Central memory CD8-positive, alpha-beta T cell (primary cell): ENCODE results near the gene MFAP3L.
"Not testable (repeated sequence)": the region's sequence is repeated elsewhere in the genome, so short reads cannot be mapped to it uniquely, and the experiment has no call there.

Experiments
- ATAC-seq: fragments of 150-1000 bp; cut with Tn5 transposase; replicated peaks from 2 replicates; pipeline ENCODE4 v1.10.0; 2022; ENCODE audit warnings: mild to moderate bottlenecking, moderate FRiP score, moderate number of reproducible peaks; ENCODE audit not compliant: poor library complexity, severe bottlenecking; ENCODE audit errors: extremely low read depth
- DNase-seq, 2 donors: peaks; one replicate each; pipeline ENCODE4 v3.0.0; 2021; ENCODE audit warnings: low spot score in 2 of 2
- H3K27ac Mint-ChIP-seq: one replicate; pipeline ENCODE4 v1.8.0; 2022; ENCODE audit warnings: low read depth, mild to moderate bottlenecking, moderate library complexity, mixed read lengths
- H3K27me3 Mint-ChIP-seq: one replicate; pipeline ENCODE4 v1.8.0; 2022; ENCODE audit warnings: mixed read lengths
- H3K36me3 Mint-ChIP-seq: one replicate; pipeline ENCODE4 v1.8.0; 2022; ENCODE audit warnings: mild to moderate bottlenecking, moderate library complexity, mixed read lengths; ENCODE audit not compliant: insufficient read depth
- H3K4me1 Mint-ChIP-seq: one replicate; pipeline ENCODE4 v1.8.0; 2022; ENCODE audit warnings: mixed read lengths
- H3K4me3 Mint-ChIP-seq: one replicate; pipeline ENCODE4 v1.8.0; 2022; ENCODE audit warnings: mild to moderate bottlenecking, moderate library complexity, mixed read lengths
- H3K9me3 Mint-ChIP-seq: one replicate; pipeline ENCODE4 v1.8.0; 2022; ENCODE audit warnings: mixed read lengths

Gene MFAP3L

GRCh38 chr4:170026253-170027021 is at the start of gene MFAP3L:
MFAP3L (minus strand) TSS chr4:170026395; CDS start chr4:170005877, 20,518 bp downstream.
- Mint-ChIP-seq H3K4me1 (peaks cover 7% of the 10 kb centered on the region), H3K9me3 (no peaks in the 10 kb centered on the region), H3K36me3 (peaks cover 10% of the 10 kb centered on the region), H3K4me3 (peak within 1 kb of the TSS; percentile 89), H3K27ac (peak within 1 kb of the TSS; percentile 89), H3K27me3 (peaks cover 7% of the 10 kb centered on the region)
- DNase-seq (peak; percentile 62 to 67), ATAC-seq (peak; percentile 70)

DNA sequence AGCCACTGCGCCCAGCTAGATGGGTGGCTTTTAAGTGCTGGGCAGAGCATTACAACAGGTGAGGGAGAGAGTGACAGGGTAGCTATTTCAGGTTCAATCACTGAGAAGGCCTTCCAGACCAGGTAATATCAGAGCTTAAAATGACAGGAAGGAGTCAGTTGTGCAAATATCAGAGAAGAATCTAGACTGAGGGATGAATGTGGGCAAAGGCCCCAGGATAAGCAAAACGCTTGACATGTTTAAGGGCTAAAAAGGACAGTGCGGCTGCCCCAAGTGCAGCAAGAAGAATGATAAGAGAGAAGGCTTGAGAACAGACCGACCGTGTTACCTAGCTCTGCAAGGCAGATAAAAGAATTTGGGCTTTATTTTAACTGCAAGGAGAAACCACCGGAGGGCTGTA is 45.0 kb upstream of the MFAP3L start:
- DNase-seq, result no peak
- Mint-ChIP-seq H3K36me3 (no peaks in the 10 kb centered on the region), H3K9me3 (no peaks in the 10 kb centered on the region), H3K27me3 (peaks cover 11% of the 10 kb centered on the region), H3K27ac (no peak overlapping the region), H3K4me1 (no peaks in the 10 kb centered on the region), H3K4me3 (no peak overlapping the region)
- ATAC-seq, result no peak

GRCh38 chr4:170068438-170069128 is 42.4 kb upstream of the MFAP3L start:
- no peaks in the 10 kb centered on the region for H3K36me3 Mint-ChIP-seq
- no peak overlapping the region for H3K27ac Mint-ChIP-seq
- no peaks in the 10 kb centered on the region for H3K9me3 Mint-ChIP-seq
- no peak overlapping the region for H3K4me3 Mint-ChIP-seq
- no peak for DNase-seq
- peaks cover 13% of the 10 kb centered on the region for H3K27me3 Mint-ChIP-seq
- ATAC-seq, result no peak
- H3K4me1 Mint-ChIP-seq, result no peaks in the 10 kb centered on the region

- no peaks in the 10 kb centered on the region for H3K36me3 Mint-ChIP-seq
- no peak overlapping the region for H3K4me3 Mint-ChIP-seq
- no peaks in the 10 kb centered on the region for H3K9me3 Mint-ChIP-seq
- ATAC-seq (no peak), DNase-seq (no peak)
- no peak overlapping the region for H3K27ac Mint-ChIP-seq
- H3K4me1 Mint-ChIP-seq, result no peaks in the 10 kb centered on the region
- H3K27me3 Mint-ChIP-seq, result peaks cover 67% of the 10 kb centered on the region
Measured at GRCh38 chr4:170059421-170059820, 33.2 kb upstream of the MFAP3L start.

- ATAC-seq (no peak), DNase-seq (no peak)
- Mint-ChIP-seq H3K4me1 (no peaks in the 10 kb centered on the region), H3K9me3 (no peaks in the 10 kb centered on the region), H3K27ac (no peak overlapping the region), H3K27me3 (peaks cover 69% of the 10 kb centered on the region), H3K4me3 (no peak overlapping the region), H3K36me3 (no peaks in the 10 kb centered on the region)
Measured at GRCh38 chr4:170058826-170059225, 32.6 kb upstream of the MFAP3L start.

GRCh38 chr4:170057866-170058265 is 31.7 kb upstream of the MFAP3L start:
- H3K27me3 Mint-ChIP-seq, result peaks cover 69% of the 10 kb centered on the region
- no peaks in the 10 kb centered on the region for H3K36me3 Mint-ChIP-seq
- H3K27ac Mint-ChIP-seq, result no peak overlapping the region
- no peak for ATAC-seq
- no peaks in the 10 kb centered on the region for H3K9me3 Mint-ChIP-seq
- DNase-seq, result no peak
- H3K4me1 Mint-ChIP-seq, result no peaks in the 10 kb centered on the region
- no peak overlapping the region for H3K4me3 Mint-ChIP-seq

GRCh38 chr4:170052919-170053318 is 26.7 kb upstream of the MFAP3L start:
- no peak for ATAC-seq
- Mint-ChIP-seq H3K27me3 (peaks cover 54% of the 10 kb centered on the region), H3K36me3 (no peaks in the 10 kb centered on the region), H3K9me3 (no peaks in the 10 kb centered on the region), H3K4me3 (no peak overlapping the region), H3K4me1 (no peaks in the 10 kb centered on the region), H3K27ac (no peak overlapping the region)
- DNase-seq, result no peak

GRCh38 chr4:170051402-170051801 is 25.2 kb upstream of the MFAP3L start:
- Mint-ChIP-seq H3K9me3 (no peaks in the 10 kb centered on the region), H3K4me3 (no peak overlapping the region), H3K27me3 (peaks cover 41% of the 10 kb centered on the region), H3K27ac (no peak overlapping the region), H3K36me3 (no peaks in the 10 kb centered on the region), H3K4me1 (no peaks in the 10 kb centered on the region)
- DNase-seq, result no peak
- no peak for ATAC-seq

DNA sequence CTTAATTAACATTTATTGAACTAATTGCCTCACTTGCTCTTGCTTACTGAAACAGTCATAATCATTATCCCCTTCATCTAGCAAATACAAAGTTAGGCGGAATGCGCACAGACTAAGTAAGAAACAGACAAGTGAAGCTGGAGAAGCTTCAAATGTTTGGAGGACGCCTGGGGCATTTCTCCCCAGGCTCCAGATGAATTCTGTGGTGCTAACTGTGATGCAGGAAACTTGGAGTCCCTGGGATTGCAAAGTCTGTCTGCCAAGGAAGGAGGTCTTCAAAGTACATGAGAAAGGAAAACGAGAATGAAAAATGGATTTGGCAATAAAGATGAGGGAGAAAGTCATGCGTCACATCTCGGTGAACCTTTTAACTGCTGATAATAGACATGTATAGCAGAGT is 23.6 kb upstream of the MFAP3L start:
- no peaks in the 10 kb centered on the region for H3K36me3 Mint-ChIP-seq
- no peak overlapping the region for H3K4me3 Mint-ChIP-seq
- peaks cover 25% of the 10 kb centered on the region for H3K27me3 Mint-ChIP-seq
- H3K27ac Mint-ChIP-seq, result no peak overlapping the region
- DNase-seq, result no peak
- no peak for ATAC-seq
- H3K4me1 Mint-ChIP-seq, result no peaks in the 10 kb centered on the region
- no peaks in the 10 kb centered on the region for H3K9me3 Mint-ChIP-seq

GRCh38 chr4:170047771-170048354 is 21.7 kb upstream of the MFAP3L start:
- peak; percentile 23 to 32 for DNase-seq
- H3K9me3 Mint-ChIP-seq, result no peaks in the 10 kb centered on the region
- H3K4me1 Mint-ChIP-seq, result no peaks in the 10 kb centered on the region
- no peak overlapping the region for H3K27ac Mint-ChIP-seq
- no peak for ATAC-seq
- H3K36me3 Mint-ChIP-seq, result no peaks in the 10 kb centered on the region
- H3K27me3 Mint-ChIP-seq, result peaks cover 6% of the 10 kb centered on the region
- no peak overlapping the region for H3K4me3 Mint-ChIP-seq

GRCh38 chr4:170046156-170046555 is 20.0 kb upstream of the MFAP3L start:
- H3K27ac Mint-ChIP-seq, H3K36me3 Mint-ChIP-seq, ATAC-seq, H3K4me3 Mint-ChIP-seq, H3K27me3 Mint-ChIP-seq, H3K9me3 Mint-ChIP-seq, H3K4me1 Mint-ChIP-seq, DNase-seq: not testable (repeated sequence)

GRCh38 chr4:170040031-170040680 is 14.0 kb upstream of the MFAP3L start:
- no peaks in the 10 kb centered on the region for H3K4me1 Mint-ChIP-seq
- no peaks in the 10 kb centered on the region for H3K36me3 Mint-ChIP-seq
- no peak overlapping the region for H3K4me3 Mint-ChIP-seq
- H3K27ac Mint-ChIP-seq, result no peak overlapping the region
- ATAC-seq (no peak), DNase-seq (no peak)
- peaks cover 21% of the 10 kb centered on the region for H3K27me3 Mint-ChIP-seq
- no peaks in the 10 kb centered on the region for H3K9me3 Mint-ChIP-seq
